ENCODE results near the gene B4GALNT4.
A peak's percentile ranks its signal among the peaks of the same experiment; 100 is the strongest.
"Not testable (repeated sequence)": the region's sequence is repeated elsewhere in the genome, so short reads cannot be mapped to it uniquely, and the experiment has no call there.

The B4GALNT4 gene

GRCh38 chr11:369336-370018 is at the start of gene B4GALNT4:
Gene B4GALNT4, plus strand, starts transcription at chr11:369499. Its CDS starts 305 bp downstream, at chr11:369804.
- Histone ChIP-seq H2AFZ (ENCODE audit: low read depth, low read length) (no peak within 1 kb of the TSS), H3K9me3 (ENCODE audit: low read length) (peaks cover 4% of the 10 kb centered on the region), H3K4me1 (ENCODE audit: insufficient read depth, low read length) (peaks cover 17% of the 10 kb centered on the region), H3K27me3 (ENCODE audit: insufficient read depth, low read length) (no peaks in the 10 kb centered on the region), H3K4me3 (ENCODE audit: low read length) (peak within 1 kb of the TSS; percentile 71), H3K36me3 (ENCODE audit: insufficient read depth, low read length) (peaks cover 29% of the 10 kb centered on the region)

GRCh38 chr11:319888-320273 is 49.4 kb upstream of the B4GALNT4 start:
- not testable (repeated sequence) for H3K9me3 ChIP-seq (ENCODE audit: low read length); H3K36me3 ChIP-seq (ENCODE audit: insufficient read depth, low read length); H3K27me3 ChIP-seq (ENCODE audit: insufficient read depth, low read length); H2AFZ ChIP-seq (ENCODE audit: low read depth, low read length)
- Histone ChIP-seq H3K4me3 (ENCODE audit: low read length) (peak overlapping the region; percentile 70), H3K4me1 (ENCODE audit: insufficient read depth, low read length) (peaks cover 23% of the 10 kb centered on the region)

- H3K9me3 ChIP-seq (ENCODE audit: low read length), result no peaks in the 10 kb centered on the region
- peaks cover 14% of the 10 kb centered on the region for H3K4me1 ChIP-seq (ENCODE audit: insufficient read depth, low read length)
- H3K36me3 ChIP-seq (ENCODE audit: insufficient read depth, low read length), result no peaks in the 10 kb centered on the region
- H3K27me3 ChIP-seq (ENCODE audit: insufficient read depth, low read length), result no peaks in the 10 kb centered on the region
- H3K4me3 ChIP-seq (ENCODE audit: low read length), result no peak overlapping the region
- H2AFZ ChIP-seq (ENCODE audit: low read depth, low read length), result no peak overlapping the region
Observed at GRCh38 chr11:324156-324555, 45.1 kb upstream of the B4GALNT4 start.

- not testable (repeated sequence) for H3K4me3 ChIP-seq (ENCODE audit: low read length); H2AFZ ChIP-seq (ENCODE audit: low read depth, low read length); H3K9me3 ChIP-seq (ENCODE audit: low read length); H3K27me3 ChIP-seq (ENCODE audit: insufficient read depth, low read length); H3K36me3 ChIP-seq (ENCODE audit: insufficient read depth, low read length); H3K4me1 ChIP-seq (ENCODE audit: insufficient read depth, low read length)
Observed at GRCh38 chr11:324593-325517, 44.4 kb upstream of the B4GALNT4 start.

GRCh38 chr11:325796-326591 is 43.3 kb upstream of the B4GALNT4 start:
- Histone ChIP-seq H2AFZ (ENCODE audit: low read depth, low read length) (no peak overlapping the region), H3K27me3 (ENCODE audit: insufficient read depth, low read length) (no peaks in the 10 kb centered on the region)

GRCh38 chr11:326592-326841 is 42.8 kb upstream of the B4GALNT4 start:
- H3K4me1 ChIP-seq (ENCODE audit: insufficient read depth, low read length), result peaks cover 6% of the 10 kb centered on the region
- no peak overlapping the region for H3K4me3 ChIP-seq (ENCODE audit: low read length)
- no peaks in the 10 kb centered on the region for H3K36me3 ChIP-seq (ENCODE audit: insufficient read depth, low read length)
- H3K27me3 ChIP-seq (ENCODE audit: insufficient read depth, low read length), result no peaks in the 10 kb centered on the region
- H2AFZ ChIP-seq (ENCODE audit: low read depth, low read length), result no peak overlapping the region
- H3K9me3 ChIP-seq (ENCODE audit: low read length), result peaks cover 3% of the 10 kb centered on the region

More at GRCh38 chr11:325796-326591, 43.3 kb upstream of the B4GALNT4 start:
- Histone ChIP-seq H3K36me3 (ENCODE audit: insufficient read depth, low read length) (no peaks in the 10 kb centered on the region), H3K9me3 (ENCODE audit: low read length) (no peaks in the 10 kb centered on the region), H3K4me3 (ENCODE audit: low read length) (no peak overlapping the region), H3K4me1 (ENCODE audit: insufficient read depth, low read length) (peaks cover 7% of the 10 kb centered on the region)

- Histone ChIP-seq H2AFZ (ENCODE audit: low read depth, low read length) (no peak overlapping the region), H3K4me3 (ENCODE audit: low read length) (no peak overlapping the region), H3K27me3 (ENCODE audit: insufficient read depth, low read length) (no peaks in the 10 kb centered on the region), H3K36me3 (ENCODE audit: insufficient read depth, low read length) (no peaks in the 10 kb centered on the region), H3K9me3 (ENCODE audit: low read length) (peaks cover 4% of the 10 kb centered on the region), H3K4me1 (ENCODE audit: insufficient read depth, low read length) (peaks cover 6% of the 10 kb centered on the region)
Observed at GRCh38 chr11:326842-327580, 42.3 kb upstream of the B4GALNT4 start.

GRCh38 chr11:327581-327923 is 41.7 kb upstream of the B4GALNT4 start:
- peaks cover 6% of the 10 kb centered on the region for H3K4me1 ChIP-seq (ENCODE audit: insufficient read depth, low read length)
- no peaks in the 10 kb centered on the region for H3K27me3 ChIP-seq (ENCODE audit: insufficient read depth, low read length)
- peaks cover 4% of the 10 kb centered on the region for H3K9me3 ChIP-seq (ENCODE audit: low read length)
- no peak overlapping the region for H2AFZ ChIP-seq (ENCODE audit: low read depth, low read length)
- no peak overlapping the region for H3K4me3 ChIP-seq (ENCODE audit: low read length)
- no peaks in the 10 kb centered on the region for H3K36me3 ChIP-seq (ENCODE audit: insufficient read depth, low read length)

- Histone ChIP-seq H2AFZ (ENCODE audit: low read depth, low read length) (no peak overlapping the region), H3K4me1 (ENCODE audit: insufficient read depth, low read length) (peaks cover 6% of the 10 kb centered on the region), H3K9me3 (ENCODE audit: low read length) (peaks cover 6% of the 10 kb centered on the region), H3K36me3 (ENCODE audit: insufficient read depth, low read length) (no peaks in the 10 kb centered on the region), H3K4me3 (ENCODE audit: low read length) (no peak overlapping the region), H3K27me3 (ENCODE audit: insufficient read depth, low read length) (no peaks in the 10 kb centered on the region)
Observed at GRCh38 chr11:328012-328411, 41.3 kb upstream of the B4GALNT4 start.

GRCh38 chr11:328516-329100 is 40.7 kb upstream of the B4GALNT4 start:
- not testable (repeated sequence) for H2AFZ ChIP-seq (ENCODE audit: low read depth, low read length); H3K36me3 ChIP-seq (ENCODE audit: insufficient read depth, low read length); H3K4me1 ChIP-seq (ENCODE audit: insufficient read depth, low read length); H3K4me3 ChIP-seq (ENCODE audit: low read length); H3K9me3 ChIP-seq (ENCODE audit: low read length); H3K27me3 ChIP-seq (ENCODE audit: insufficient read depth, low read length)

- Histone ChIP-seq H3K36me3 (ENCODE audit: insufficient read depth, low read length) (no peaks in the 10 kb centered on the region), H3K4me1 (ENCODE audit: insufficient read depth, low read length) (peaks cover 16% of the 10 kb centered on the region), H2AFZ (ENCODE audit: low read depth, low read length) (no peak overlapping the region), H3K4me3 (ENCODE audit: low read length) (no peak overlapping the region), H3K9me3 (ENCODE audit: low read length) (peaks cover 9% of the 10 kb centered on the region), H3K27me3 (ENCODE audit: insufficient read depth, low read length) (no peaks in the 10 kb centered on the region)
Observed at GRCh38 chr11:329886-330253, 39.4 kb upstream of the B4GALNT4 start.

- Histone ChIP-seq H3K27me3 (ENCODE audit: insufficient read depth, low read length) (no peaks in the 10 kb centered on the region), H3K4me3 (ENCODE audit: low read length) (no peak overlapping the region), H3K4me1 (ENCODE audit: insufficient read depth, low read length) (peaks cover 20% of the 10 kb centered on the region), H2AFZ (ENCODE audit: low read depth, low read length) (no peak overlapping the region), H3K36me3 (ENCODE audit: insufficient read depth, low read length) (no peaks in the 10 kb centered on the region), H3K9me3 (ENCODE audit: low read length) (peaks cover 9% of the 10 kb centered on the region)
Observed at GRCh38 chr11:330307-330693, 39.0 kb upstream of the B4GALNT4 start.
